Cardiac fibroblast (primary cell): Measurements from ENCODE around the gene RUNX2.

Experiments used
- DNase-seq, 2 donors: peaks; one replicate each; pipeline versions ENCODE4 v3.0.0 to v3.0.0-alpha.2; 2010; ENCODE audit warnings: low read depth in 2 of 2
- H3K4me3 ChIP-seq, 2 donors: replicated peaks in 1 of 2; 1 replicate in 1 of 2; 2 replicates in 1 of 2; pipeline ENCODE4 v1.5.1; 2011; ENCODE audit warnings: low read depth in 2 of 2, low read length in 2 of 2, mild to moderate bottlenecking in 2 of 2, moderate library complexity in 1 of 2
- TF ChIP-seq, protein P1 (sequence below): IDR thresholded peaks from one replicate; pipeline ENCODE4 v1.5.1; 2011; ENCODE audit warnings: low read depth, mild to moderate bottlenecking, low read length, inconsistent platforms

RUNX2 gene

DNA sequence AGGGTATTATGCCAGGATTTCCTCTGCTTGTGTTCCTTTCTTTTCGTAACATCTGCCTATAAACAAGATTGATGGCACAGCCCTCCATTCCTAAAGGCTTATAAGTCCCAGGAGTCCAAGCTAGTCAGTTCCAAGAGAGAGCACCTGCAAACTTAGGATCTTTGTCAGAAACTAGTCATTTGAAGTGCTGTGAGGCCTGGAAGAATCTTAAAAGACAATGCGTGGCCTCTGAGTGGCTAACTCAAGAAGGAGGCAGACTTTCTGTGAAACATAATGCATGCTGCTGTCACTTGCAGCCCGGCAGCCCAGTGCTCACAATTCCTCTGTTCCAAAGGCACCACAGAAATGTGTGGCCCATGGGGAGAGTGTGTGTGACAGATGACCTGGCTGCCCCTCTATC, 184.6 kb downstream of the RUNX2 start:
- DNase-seq, result no peak

DNA sequence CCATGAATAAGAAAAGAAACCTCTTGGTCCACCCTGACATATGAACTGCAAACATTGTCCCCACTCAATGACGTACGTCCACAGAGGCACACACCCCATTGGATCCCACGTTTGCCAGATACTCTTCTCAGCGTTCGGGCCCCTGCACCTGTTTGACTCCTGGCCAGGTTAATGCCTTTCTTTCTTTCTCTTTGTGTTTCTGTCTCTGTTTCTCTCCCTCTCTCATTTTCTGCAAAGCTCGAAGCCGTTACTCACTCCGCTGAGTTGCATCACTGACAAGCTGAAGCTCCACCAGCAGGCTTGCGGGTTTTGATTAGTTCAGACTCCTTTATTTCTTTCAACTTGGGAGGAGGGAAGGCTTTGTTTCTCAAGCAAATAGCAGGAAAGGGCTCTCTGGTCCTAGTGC, 185.1 kb downstream of the RUNX2 start:
- TF ChIP-seq, protein P1, sequence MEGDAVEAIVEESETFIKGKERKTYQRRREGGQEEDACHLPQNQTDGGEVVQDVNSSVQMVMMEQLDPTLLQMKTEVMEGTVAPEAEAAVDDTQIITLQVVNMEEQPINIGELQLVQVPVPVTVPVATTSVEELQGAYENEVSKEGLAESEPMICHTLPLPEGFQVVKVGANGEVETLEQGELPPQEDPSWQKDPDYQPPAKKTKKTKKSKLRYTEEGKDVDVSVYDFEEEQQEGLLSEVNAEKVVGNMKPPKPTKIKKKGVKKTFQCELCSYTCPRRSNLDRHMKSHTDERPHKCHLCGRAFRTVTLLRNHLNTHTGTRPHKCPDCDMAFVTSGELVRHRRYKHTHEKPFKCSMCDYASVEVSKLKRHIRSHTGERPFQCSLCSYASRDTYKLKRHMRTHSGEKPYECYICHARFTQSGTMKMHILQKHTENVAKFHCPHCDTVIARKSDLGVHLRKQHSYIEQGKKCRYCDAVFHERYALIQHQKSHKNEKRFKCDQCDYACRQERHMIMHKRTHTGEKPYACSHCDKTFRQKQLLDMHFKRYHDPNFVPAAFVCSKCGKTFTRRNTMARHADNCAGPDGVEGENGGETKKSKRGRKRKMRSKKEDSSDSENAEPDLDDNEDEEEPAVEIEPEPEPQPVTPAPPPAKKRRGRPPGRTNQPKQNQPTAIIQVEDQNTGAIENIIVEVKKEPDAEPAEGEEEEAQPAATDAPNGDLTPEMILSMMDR, result no peak
- no peak for DNase-seq
- H3K4me3 ChIP-seq, result no peak overlapping the region

More for the DNA sequence above, 184.6 kb downstream of the RUNX2 start:
- no peak overlapping the region for H3K4me3 ChIP-seq
- TF ChIP-seq, protein P1, result no peak

DNA sequence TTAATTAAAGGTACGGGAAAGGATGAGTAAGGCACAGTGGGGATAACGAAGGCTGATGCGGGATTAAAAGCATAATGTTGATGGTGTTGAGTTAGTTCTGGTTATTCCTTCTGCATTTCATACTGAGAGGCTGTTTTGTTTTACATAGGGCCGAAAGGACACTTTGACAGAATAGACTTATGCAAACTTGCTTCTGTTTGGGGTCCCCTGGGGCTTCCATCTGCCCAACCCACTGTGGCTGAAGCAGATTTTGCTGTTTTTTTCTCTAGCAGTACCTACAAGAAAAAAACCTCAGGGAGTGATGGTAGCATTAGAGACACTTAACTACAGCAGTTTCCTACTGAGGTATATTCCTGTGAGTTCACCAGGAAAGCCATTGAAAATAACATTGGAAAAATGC, 185.7 kb downstream of the RUNX2 start:
- TF ChIP-seq, protein P1, result no peak
- DNase-seq, result no peak
- H3K4me3 ChIP-seq, result no peak overlapping the region

DNA sequence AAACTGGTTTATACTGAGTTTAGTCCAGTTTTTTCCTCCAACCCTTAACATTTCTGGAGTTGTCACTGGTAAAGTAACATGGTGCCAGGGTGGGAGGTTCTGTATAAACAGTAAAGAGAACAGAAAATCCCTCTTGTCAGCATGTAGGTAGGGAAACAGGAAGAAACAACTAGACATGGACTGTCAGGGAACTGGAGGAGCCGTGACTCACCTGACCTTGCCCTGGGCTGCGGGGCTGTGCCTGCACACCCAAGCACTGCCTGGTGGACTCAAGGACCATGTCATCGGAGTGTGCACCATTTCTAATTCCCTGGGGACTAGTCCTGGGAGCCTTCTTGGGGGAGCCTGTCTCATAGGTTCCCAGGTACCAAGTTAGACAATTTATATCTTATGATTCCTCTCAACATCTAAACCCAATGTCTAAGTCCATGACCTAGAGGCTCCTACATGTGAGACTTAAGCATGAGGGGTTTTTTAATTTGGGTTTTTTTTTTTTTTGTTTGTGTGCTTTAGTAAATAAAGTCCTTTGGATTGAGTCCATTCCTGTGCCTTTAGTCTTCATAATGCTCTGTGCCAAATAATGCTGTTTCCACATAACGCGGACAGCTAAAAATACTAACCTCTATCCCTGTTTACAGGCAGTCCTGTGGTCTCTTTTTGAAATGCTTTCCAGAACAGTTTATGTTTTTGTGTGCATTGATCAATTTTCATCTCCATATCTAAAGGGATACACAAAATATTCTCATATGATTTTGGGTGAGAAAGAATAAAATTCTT, 186.5 kb downstream of the RUNX2 start:
- TF ChIP-seq, protein P1, result no peak
- H3K4me3 ChIP-seq, result no peak overlapping the region
- peak in 1 of 2 donors; percentile 43 for DNase-seq

DNA sequence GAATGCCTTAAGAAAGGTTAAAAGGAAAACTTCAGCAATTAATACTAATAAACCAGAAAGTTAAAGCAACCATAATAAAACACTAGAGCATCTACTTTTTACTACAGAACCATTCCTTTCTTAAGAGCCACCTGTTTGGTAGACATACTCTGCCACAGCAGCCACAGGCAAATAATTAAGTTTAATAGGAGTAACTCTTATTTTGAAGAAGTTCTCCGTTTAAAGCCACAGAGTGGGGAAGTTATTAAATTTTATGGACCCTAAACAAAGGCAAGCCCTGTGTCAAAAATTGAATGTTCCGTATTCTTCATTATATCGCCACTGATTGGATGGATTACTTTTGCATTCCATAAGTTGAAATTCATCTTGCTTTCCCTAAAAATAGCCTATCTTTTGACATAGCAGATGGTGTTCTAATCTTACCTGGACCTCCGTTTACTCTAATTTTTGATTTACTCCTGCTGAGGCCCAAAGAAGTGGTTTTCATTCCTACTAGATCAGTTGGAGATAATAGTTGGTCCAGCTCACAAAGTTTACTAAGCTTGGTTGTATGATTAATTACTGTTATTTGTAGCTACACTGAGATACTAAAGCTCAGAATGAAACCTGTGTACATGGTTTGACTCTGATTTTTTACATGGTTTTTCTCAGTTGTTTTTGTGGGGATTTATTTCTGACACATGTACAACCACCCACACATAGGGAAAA, 190.0 kb downstream of the RUNX2 start:
- H3K4me3 ChIP-seq, result no peak overlapping the region
- TF ChIP-seq, protein P1, result no peak
- DNase-seq, result no peak

DNA sequence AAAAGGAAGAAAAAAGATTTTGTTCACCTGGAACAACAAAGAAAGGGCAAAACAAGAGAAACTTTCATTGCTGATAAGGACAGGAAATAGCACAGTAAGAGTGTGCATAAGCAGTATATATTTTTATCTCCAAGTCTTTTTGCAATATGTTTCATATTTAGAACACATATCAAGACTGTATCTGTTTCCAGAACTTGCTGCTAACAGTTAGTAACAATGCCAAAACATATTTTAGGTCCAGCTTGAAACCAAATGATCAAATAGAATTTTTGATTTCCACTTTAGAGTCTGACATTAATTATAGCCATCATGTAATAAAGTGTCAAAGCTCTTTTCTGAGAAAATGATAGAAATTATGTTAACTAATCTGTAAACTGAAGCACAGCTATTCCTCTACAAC, 193.1 kb downstream of the RUNX2 start:
- no peak overlapping the region for H3K4me3 ChIP-seq
- TF ChIP-seq, protein P1, result no peak
- DNase-seq, result no peak
